Gastroesophageal sphincter (tissue), 3 donors: ENCODE results near the gene CSGALNACT2.

Source experiments
- CTCF ChIP-seq, 4 experiments: fragments of 200-600 bp in 2 of 4; fragments of 450-650 bp in 2 of 4; sonication (generic) in 1 of 4; IDR thresholded peaks; one replicate each; pipeline ENCODE4 v1.5.1; 2017 to 2019; ENCODE audit warnings: antibody characterized with exemption in 4 of 4, mild to moderate bottlenecking in 2 of 4, moderate library complexity in 2 of 4
- POLR2AphosphoS5 ChIP-seq: sonication (generic); formaldehyde crosslinking; IDR thresholded peaks from one replicate; pipeline ENCODE4 v1.6.1; 2017; ENCODE audit warnings: antibody characterized with exemption

DNA sequence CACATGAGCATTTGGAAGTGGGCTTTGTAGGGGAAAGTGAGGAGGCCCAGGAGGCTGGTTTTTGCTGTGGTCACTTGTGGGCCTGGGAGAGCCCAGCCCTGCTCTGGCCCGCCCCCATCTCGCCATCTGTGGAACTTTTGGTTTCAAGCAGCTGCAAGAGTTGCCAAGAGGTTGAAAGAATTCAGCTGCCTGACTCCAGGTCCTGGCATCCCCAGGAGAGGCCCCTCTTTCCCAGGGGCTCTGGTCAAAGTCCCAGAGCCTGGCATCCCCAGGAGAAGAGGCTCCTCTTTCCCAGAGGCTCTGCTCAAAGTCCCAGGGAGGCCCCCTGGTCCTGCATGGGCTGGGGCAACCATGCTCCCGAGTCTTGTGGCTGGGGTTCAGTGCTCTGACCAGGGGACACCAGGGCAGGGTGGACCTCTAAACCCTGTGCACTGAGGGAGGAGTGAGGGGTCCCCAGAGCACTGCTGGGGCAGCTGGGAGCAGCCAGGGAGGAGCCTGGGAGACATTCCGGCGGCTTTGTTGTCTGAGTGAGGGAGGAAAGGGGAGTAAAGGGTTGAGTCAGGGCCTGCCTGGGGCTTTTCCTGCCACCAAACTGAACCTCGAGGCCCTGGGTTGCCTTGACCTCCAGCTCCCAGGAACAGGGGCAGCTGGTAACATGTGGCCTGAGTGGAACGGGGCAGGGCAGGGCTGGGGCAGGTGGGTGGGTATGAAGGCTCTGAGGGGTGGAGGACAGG, 27.7 kb upstream of the CSGALNACT2 start:
- no peak for TF ChIP-seq CTCF (IDR thresholded peaks at IDR 0.05)
- no peak for TF ChIP-seq POLR2AphosphoS5
